GM12878 (cell line): ENCODE results near the gene MCTS1.
A peak's percentile ranks its signal among the peaks of the same experiment; 100 is the strongest.

Experiments
- EGR1 ChIP-seq, 2 experiments: IDR thresholded peaks; 1 replicate in 1 of 2; 2 replicates in 1 of 2; pipeline ENCODE4 v1.6.1; 2011 to 2012; ENCODE audit warnings: low read depth in 2 of 2, low read length in 2 of 2, borderline replicate concordance in 1 of 2, mild to moderate bottlenecking in 1 of 2, moderate library complexity in 1 of 2
- POLR2AphosphoS5 ChIP-seq: IDR thresholded peaks from 2 replicates; pipeline ENCODE4 v1.6.1; 2011; ENCODE audit warnings: mild to moderate bottlenecking, low read length, inconsistent platforms
- RFX5 ChIP-seq: IDR thresholded peaks from 2 replicates; pipeline ENCODE4 v1.6.1; 2011; ENCODE audit warnings: low read depth, low read length, improper control_type of control experiment
- TF ChIP-seq, protein P1 (sequence below), 3 experiments: IDR thresholded peaks in 2 of 3; conservative IDR thresholded peaks in 1 of 3; 2 replicates each; pipeline ENCODE4 v1.5.1; 2011; ENCODE audit warnings: low read depth in 3 of 3, low read length in 3 of 3, mild to moderate bottlenecking in 3 of 3, control low read depth in 2 of 3, moderate library complexity in 2 of 3, inconsistent platforms in 1 of 3, mixed read lengths in 1 of 3; ENCODE audit not compliant: control insufficient read depth in 2 of 3, insufficient read depth in 1 of 3; ENCODE audit errors: extremely low read depth in 1 of 3

DNA sequence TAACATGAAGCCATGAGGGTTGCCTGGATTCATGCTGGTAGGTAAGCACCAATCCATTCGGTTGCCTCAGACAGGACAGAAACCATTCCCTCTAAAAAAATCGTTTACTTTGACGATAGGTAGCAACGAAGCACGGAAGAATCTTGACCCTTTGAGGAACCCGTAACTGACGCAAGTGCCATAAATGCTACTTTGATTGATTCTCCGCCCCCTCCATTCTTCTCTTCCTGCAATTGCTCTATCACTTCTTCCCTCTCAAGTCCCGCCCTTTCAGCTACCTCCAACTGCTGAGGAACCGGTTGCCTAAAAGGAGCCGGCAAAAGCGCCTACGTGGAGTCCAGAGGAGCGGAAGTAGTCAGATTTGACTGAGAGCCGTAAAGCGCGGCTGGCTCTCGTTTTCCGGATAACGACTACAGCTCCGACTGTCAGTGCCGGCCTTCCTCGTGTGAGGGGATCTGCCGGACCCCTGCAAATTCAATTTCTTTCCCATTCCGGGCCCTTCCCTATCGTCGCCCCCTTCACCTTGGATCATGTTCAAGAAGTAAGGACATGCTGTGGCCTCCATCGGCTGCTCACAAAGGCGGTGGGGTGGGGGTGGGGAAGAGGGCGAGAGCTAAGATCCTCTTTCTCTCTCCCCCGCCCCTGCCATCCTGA is at the start of gene MCTS1:
- TF ChIP-seq, protein P1, sequence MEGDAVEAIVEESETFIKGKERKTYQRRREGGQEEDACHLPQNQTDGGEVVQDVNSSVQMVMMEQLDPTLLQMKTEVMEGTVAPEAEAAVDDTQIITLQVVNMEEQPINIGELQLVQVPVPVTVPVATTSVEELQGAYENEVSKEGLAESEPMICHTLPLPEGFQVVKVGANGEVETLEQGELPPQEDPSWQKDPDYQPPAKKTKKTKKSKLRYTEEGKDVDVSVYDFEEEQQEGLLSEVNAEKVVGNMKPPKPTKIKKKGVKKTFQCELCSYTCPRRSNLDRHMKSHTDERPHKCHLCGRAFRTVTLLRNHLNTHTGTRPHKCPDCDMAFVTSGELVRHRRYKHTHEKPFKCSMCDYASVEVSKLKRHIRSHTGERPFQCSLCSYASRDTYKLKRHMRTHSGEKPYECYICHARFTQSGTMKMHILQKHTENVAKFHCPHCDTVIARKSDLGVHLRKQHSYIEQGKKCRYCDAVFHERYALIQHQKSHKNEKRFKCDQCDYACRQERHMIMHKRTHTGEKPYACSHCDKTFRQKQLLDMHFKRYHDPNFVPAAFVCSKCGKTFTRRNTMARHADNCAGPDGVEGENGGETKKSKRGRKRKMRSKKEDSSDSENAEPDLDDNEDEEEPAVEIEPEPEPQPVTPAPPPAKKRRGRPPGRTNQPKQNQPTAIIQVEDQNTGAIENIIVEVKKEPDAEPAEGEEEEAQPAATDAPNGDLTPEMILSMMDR (IDR thresholded peaks at IDR 0.05 in 2 of 3, conservative IDR thresholded peaks at IDR 0.05 in 1 of 3; ENCODE audit: control insufficient read depth in 2 of 3, extremely low read depth in 1 of 3, insufficient read depth in 1 of 3, low read depth in 3 of 3, low read length in 3 of 3): no peak
- TF ChIP-seq EGR1 (IDR thresholded peaks at IDR 0.05; ENCODE audit: borderline replicate concordance in 1 of 2, low read depth in 2 of 2, low read length in 2 of 2): 0 out of 3 replicates have a peak, but pooled peaks of 1 of the 2 experiments have one; percentile 29
- TF ChIP-seq RFX5: no peak
- peak; percentile 71 for TF ChIP-seq POLR2AphosphoS5
